22Rv1 (cell line): ENCODE data around the gene CBR3.

Experiments
- ZFX ChIP-seq: fragments of 450-650 bp; IDR thresholded peaks from 2 replicates; pipeline ENCODE4 v1.6.1; 2017; ENCODE audit warnings: antibody characterized with exemption, borderline replicate concordance
- TF ChIP-seq, protein P1 (sequence below): fragments of 450-650 bp; IDR thresholded peaks from 2 replicates; pipeline ENCODE4 v1.5.1; 2017; ENCODE audit warnings: mild to moderate bottlenecking

DNA sequence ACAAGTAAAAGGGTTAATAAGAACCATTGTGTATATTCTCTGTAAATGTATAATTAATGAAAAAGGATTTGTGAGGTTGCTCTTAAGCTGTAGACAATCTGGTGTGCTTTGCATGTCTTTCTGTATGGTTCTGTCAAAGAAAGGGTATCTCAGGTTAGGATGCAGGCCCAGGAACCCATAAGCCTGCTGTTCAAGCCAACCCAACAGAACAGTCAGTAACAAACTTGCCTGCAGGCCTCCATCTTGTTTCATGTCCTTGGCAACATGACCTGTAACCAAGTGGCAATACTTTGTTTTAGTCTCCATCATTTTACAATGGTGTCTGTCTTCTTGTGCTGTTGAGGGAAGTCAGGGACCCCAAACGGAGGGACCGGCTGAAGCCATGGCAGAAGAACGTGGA lies 35.9 kb upstream of the CBR3 start:
- TF ChIP-seq, protein P1, sequence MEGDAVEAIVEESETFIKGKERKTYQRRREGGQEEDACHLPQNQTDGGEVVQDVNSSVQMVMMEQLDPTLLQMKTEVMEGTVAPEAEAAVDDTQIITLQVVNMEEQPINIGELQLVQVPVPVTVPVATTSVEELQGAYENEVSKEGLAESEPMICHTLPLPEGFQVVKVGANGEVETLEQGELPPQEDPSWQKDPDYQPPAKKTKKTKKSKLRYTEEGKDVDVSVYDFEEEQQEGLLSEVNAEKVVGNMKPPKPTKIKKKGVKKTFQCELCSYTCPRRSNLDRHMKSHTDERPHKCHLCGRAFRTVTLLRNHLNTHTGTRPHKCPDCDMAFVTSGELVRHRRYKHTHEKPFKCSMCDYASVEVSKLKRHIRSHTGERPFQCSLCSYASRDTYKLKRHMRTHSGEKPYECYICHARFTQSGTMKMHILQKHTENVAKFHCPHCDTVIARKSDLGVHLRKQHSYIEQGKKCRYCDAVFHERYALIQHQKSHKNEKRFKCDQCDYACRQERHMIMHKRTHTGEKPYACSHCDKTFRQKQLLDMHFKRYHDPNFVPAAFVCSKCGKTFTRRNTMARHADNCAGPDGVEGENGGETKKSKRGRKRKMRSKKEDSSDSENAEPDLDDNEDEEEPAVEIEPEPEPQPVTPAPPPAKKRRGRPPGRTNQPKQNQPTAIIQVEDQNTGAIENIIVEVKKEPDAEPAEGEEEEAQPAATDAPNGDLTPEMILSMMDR, result no peak
- no peak for TF ChIP-seq ZFX
